DMS114 treated with DMSO at 0.1 percent for 48 hours (cell line): ENCODE data around the gene HES4.
"Not testable (repeated sequence)": the region's sequence is repeated elsewhere in the genome, so short reads cannot be mapped to it uniquely, and the experiment has no call there.

Experiments used
- DNase-seq: peaks from one replicate; lab custom pipeline; 2025; ENCODE audit not compliant: unreplicated experiment; lab: John Stamatoyannopoulos, UW

Gene HES4

GRCh38 chr1:980602-981395, 19.1 kb downstream of the HES4 start:
- DNase-seq: no peak

GRCh38 chr1:980137-980571, 19.7 kb downstream of the HES4 start:
- DNase-seq: no peak

- no peak for DNase-seq
Measured at GRCh38 chr1:979744-980072, 20.2 kb downstream of the HES4 start.

- DNase-seq: no peak
Measured at GRCh38 chr1:978835-979743, 20.8 kb downstream of the HES4 start.

- DNase-seq: no peak
Measured at GRCh38 chr1:978069-978834, 21.6 kb downstream of the HES4 start.

- DNase-seq: not testable (repeated sequence)
Measured at GRCh38 chr1:976791-977190, 23.1 kb downstream of the HES4 start.

GRCh38 chr1:975896-976683, 23.8 kb downstream of the HES4 start:
- peak; percentile 63 for DNase-seq

GRCh38 chr1:975365-975764, 24.5 kb downstream of the HES4 start:
- no peak for DNase-seq

- no peak for DNase-seq
Measured at GRCh38 chr1:974687-975328, 25.1 kb downstream of the HES4 start.

- DNase-seq: no peak
Measured at GRCh38 chr1:974293-974640, 25.6 kb downstream of the HES4 start.

GRCh38 chr1:973459-974292, 26.2 kb downstream of the HES4 start:
- no peak for DNase-seq

GRCh38 chr1:972726-973458, 27.0 kb downstream of the HES4 start:
- no peak for DNase-seq

GRCh38 chr1:971751-972506, 28.0 kb downstream of the HES4 start:
- DNase-seq: no peak

GRCh38 chr1:970973-971730, 28.7 kb downstream of the HES4 start:
- no peak for DNase-seq

GRCh38 chr1:970242-970972, 29.5 kb downstream of the HES4 start:
- no peak for DNase-seq

GRCh38 chr1:969260-969855, 30.5 kb downstream of the HES4 start:
- no peak for DNase-seq
